ENCODE results near the gene ARHGAP27.
"Not testable (repeated sequence)": the region's sequence is repeated elsewhere in the genome, so short reads cannot be mapped to it uniquely, and the experiment has no call there.

ARHGAP27 gene

GRCh38 chr17:45441526-45442310, 9.0 kb upstream of the ARHGAP27 start:
- no peak for TF ChIP-seq CTCF (conservative IDR thresholded peaks at IDR 0.05; ENCODE audit: low read length)
- no peak for DNase-seq (ENCODE audit: low read depth)
- no peak overlapping the region for H3K4me3 ChIP-seq (ENCODE audit: low read length)

GRCh38 chr17:45440839-45441515, 8.3 kb upstream of the ARHGAP27 start:
- H3K4me3 ChIP-seq (ENCODE audit: low read length), result not testable (repeated sequence)

GRCh38 chr17:45440161-45440778, 7.6 kb upstream of the ARHGAP27 start:
- H3K4me3 ChIP-seq (ENCODE audit: low read length), result no peak overlapping the region
- DNase-seq (ENCODE audit: low read depth), result no peak
- no peak for TF ChIP-seq CTCF (conservative IDR thresholded peaks at IDR 0.05; ENCODE audit: low read length)

More at GRCh38 chr17:45440839-45441515, 8.3 kb upstream of the ARHGAP27 start:
- not testable (repeated sequence) for DNase-seq (ENCODE audit: low read depth)

GRCh38 chr17:45438931-45439610, 6.4 kb upstream of the ARHGAP27 start:
- no peak for DNase-seq (ENCODE audit: low read depth)
- no peak overlapping the region for H3K4me3 ChIP-seq (ENCODE audit: low read length)
- no peak for TF ChIP-seq CTCF (conservative IDR thresholded peaks at IDR 0.05; ENCODE audit: low read length)

- TF ChIP-seq CTCF (conservative IDR thresholded peaks at IDR 0.05; ENCODE audit: low read length), result no peak
- no peak overlapping the region for H3K4me3 ChIP-seq (ENCODE audit: low read length)
- DNase-seq (ENCODE audit: low read depth), result no peak
These were observed 5.0 kb upstream of the ARHGAP27 start for GRCh38 chr17:45437465-45438283.

GRCh38 chr17:45436625-45437464, 4.2 kb upstream of the ARHGAP27 start:
- TF ChIP-seq CTCF (conservative IDR thresholded peaks at IDR 0.05; ENCODE audit: low read length), result no peak
- no peak for DNase-seq (ENCODE audit: low read depth)
- H3K4me3 ChIP-seq (ENCODE audit: low read length), result no peak overlapping the region
